Nephron (organoid): ENCODE results near the gene GARIN5A.
A peak's percentile ranks its signal among the peaks of the same experiment; 100 is the strongest.

Source experiments
- H3K27ac Mint-ChIP-seq, 3 experiments: 2 replicates each; pipeline ENCODE4 v1.8.0; 2020; ENCODE audit warnings: mixed read lengths in 3 of 3, mild to moderate bottlenecking in 2 of 3, moderate library complexity in 1 of 3
- H3K27me3 Mint-ChIP-seq: 2 replicates; pipeline ENCODE4 v1.8.0; 2021; ENCODE audit warnings: low read depth, mild to moderate bottlenecking, moderate library complexity, mixed read lengths
- H3K36me3 Mint-ChIP-seq: 2 replicates; pipeline ENCODE4 v1.8.0; 2020; ENCODE audit warnings: low read depth, mixed read lengths
- H3K4me1 Mint-ChIP-seq: 2 replicates; pipeline ENCODE4 v1.8.0; 2020; ENCODE audit warnings: mixed read lengths
- H3K4me3 Mint-ChIP-seq, 3 experiments: 2 replicates each; pipeline ENCODE4 v1.8.0; 2020; ENCODE audit warnings: mild to moderate bottlenecking in 3 of 3, mixed read lengths in 3 of 3, moderate library complexity in 2 of 3
- H3K9me3 Mint-ChIP-seq: 2 replicates; pipeline ENCODE4 v1.8.0; 2020; ENCODE audit warnings: mixed read lengths
- TF ChIP-seq, protein P1 (sequence below), 3 experiments: fragments of 200-600 bp; sonication (generic); IDR thresholded peaks; one replicate each; pipeline ENCODE4 v1.5.0; 2021; ENCODE audit warnings: antibody characterized with exemption in 3 of 3; ENCODE audit not compliant: unreplicated experiment in 3 of 3

Gene GARIN5A

DNA sequence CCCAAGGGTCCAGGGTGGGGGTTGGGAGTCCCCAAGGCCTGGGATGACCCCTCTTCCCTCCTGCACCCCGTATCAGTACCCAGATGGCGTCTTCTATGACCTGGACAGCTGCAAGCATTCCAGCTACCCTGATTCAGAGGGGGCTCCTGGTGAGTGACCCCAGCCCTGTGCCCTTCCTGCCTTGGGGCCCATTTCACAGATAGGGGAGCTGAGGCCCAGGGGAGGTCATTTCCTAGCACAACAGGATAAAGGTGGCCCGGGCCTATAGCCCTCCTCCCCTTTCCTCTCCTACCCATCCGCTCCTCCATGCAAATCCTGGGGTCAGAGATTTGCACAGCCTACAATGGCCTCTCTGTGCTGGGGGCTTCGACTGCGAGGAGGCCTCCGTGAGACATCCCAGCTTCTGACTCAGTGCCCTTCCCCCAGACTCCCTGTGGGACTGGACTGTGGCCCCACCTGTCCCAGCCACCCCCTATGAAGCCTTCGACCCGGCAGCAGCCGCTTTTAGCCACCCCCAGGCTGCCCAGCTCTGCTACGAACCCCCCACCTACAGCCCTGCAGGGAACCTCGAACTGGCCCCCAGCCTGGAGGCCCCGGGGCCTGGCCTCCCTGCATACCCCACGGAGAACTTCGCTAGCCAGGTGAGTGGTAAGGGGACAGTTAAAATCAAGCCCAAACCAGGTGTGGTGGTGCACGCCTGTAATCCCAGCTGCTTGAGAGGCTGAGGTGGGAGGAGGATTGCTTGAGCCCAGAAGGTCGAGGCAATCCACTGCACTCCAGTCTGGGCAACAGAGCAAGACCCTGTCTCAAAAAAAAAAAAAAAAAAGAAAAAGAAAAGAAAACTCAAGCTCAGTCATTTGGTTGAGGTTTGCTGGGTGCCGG, 54.0 kb downstream of the GARIN5A start:
- Mint-ChIP-seq H3K27me3 (peaks cover 38% of the 10 kb centered on the region), H3K27ac (no peak overlapping the region), H3K9me3 (no peaks in the 10 kb centered on the region), H3K4me1 (peaks cover 13% of the 10 kb centered on the region), H3K4me3 (no peak overlapping the region), H3K36me3 (no peaks in the 10 kb centered on the region)
- TF ChIP-seq, protein P1, sequence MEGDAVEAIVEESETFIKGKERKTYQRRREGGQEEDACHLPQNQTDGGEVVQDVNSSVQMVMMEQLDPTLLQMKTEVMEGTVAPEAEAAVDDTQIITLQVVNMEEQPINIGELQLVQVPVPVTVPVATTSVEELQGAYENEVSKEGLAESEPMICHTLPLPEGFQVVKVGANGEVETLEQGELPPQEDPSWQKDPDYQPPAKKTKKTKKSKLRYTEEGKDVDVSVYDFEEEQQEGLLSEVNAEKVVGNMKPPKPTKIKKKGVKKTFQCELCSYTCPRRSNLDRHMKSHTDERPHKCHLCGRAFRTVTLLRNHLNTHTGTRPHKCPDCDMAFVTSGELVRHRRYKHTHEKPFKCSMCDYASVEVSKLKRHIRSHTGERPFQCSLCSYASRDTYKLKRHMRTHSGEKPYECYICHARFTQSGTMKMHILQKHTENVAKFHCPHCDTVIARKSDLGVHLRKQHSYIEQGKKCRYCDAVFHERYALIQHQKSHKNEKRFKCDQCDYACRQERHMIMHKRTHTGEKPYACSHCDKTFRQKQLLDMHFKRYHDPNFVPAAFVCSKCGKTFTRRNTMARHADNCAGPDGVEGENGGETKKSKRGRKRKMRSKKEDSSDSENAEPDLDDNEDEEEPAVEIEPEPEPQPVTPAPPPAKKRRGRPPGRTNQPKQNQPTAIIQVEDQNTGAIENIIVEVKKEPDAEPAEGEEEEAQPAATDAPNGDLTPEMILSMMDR (IDR thresholded peaks at IDR 0.05; ENCODE audit: unreplicated experiment in 3 of 3) = no peak

DNA sequence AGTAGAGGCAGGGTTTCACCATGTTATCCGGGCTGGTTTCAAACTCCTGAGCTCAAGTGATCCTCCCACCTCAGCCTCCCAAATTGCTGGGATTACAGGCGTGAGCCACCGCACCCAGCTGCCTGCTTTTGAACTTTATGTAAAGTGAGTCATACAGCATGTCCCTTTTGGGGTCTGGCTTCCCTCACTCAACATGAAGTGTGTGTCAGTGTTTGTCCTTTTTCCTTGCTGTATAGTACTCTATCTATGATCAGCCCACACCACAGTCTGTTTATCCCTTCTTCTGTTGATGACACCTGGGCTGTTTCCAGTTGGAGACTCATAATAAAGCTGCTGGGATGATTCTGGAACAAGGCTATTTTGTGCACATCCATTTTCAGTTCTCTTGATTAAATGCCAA, 55.8 kb downstream of the GARIN5A start:
- TF ChIP-seq, protein P1 (IDR thresholded peaks at IDR 0.05; ENCODE audit: unreplicated experiment in 3 of 3) = no peak
- Mint-ChIP-seq H3K9me3 (no peaks in the 10 kb centered on the region), H3K36me3 (no peaks in the 10 kb centered on the region)

DNA sequence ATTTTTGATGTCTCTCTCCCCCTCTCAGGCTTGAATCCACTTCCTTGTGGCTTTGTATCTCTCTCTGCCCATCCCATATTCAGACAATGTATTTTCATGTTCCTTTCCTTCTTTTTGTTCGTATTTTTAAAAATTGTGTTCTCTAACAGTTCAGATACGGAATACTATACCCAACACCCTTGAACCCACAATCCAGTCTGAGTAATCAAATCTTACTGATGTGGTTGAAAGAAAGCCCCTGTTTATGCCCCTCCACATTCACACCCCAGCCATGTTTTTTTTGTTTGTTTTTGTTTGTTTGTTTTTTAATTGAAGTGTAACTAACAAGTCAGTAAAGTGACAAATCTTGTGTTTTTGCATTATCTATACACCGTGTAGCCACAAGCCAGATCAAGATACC, 56.5 kb downstream of the GARIN5A start:
- TF ChIP-seq, protein P1 (IDR thresholded peaks at IDR 0.05; ENCODE audit: unreplicated experiment in 3 of 3) = no peak

More for the DNA sequence above, 55.8 kb downstream of the GARIN5A start:
- H3K27me3 Mint-ChIP-seq = peaks cover 38% of the 10 kb centered on the region
- H3K4me1 Mint-ChIP-seq = peaks cover 13% of the 10 kb centered on the region
- H3K4me3 Mint-ChIP-seq = no peak overlapping the region
- no peak overlapping the region for H3K27ac Mint-ChIP-seq

DNA sequence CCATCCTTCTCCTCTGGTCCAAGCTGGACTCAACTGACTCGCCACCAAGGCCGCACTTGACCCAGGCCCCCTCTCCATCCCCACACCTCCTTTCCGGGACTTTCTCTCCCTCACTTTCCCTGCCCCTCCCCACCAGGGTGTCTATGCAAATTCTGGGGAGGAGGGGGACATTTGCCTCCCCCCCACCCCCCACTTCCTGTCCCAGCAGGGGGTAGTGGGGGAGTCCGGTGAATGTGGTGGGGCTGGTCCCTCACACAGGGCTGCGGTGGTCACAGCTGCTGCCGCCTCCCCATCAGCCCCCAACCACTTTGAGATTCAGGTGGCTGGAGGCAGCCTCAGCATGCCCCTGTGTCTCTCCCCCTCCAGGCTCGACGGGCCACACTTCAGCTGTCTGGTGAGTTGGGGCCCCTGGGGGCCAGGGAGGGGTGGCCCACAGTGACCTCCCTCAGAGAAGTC, 57.0 kb downstream of the GARIN5A start:
- peaks cover 13% of the 10 kb centered on the region for H3K4me1 Mint-ChIP-seq
- H3K27me3 Mint-ChIP-seq = peaks cover 38% of the 10 kb centered on the region
- H3K9me3 Mint-ChIP-seq = no peaks in the 10 kb centered on the region
- TF ChIP-seq, protein P1 (IDR thresholded peaks at IDR 0.05; ENCODE audit: unreplicated experiment in 3 of 3) = no peak
- peak overlapping the region in 1 of 3 experiments; percentile 28 for H3K4me3 Mint-ChIP-seq
- peaks cover 2% of the 10 kb centered on the region for H3K36me3 Mint-ChIP-seq
- no peak overlapping the region for H3K27ac Mint-ChIP-seq

More for the DNA sequence above, 56.5 kb downstream of the GARIN5A start:
- Mint-ChIP-seq H3K27ac (no peak overlapping the region), H3K36me3 (no peaks in the 10 kb centered on the region), H3K4me1 (peaks cover 13% of the 10 kb centered on the region), H3K9me3 (no peaks in the 10 kb centered on the region), H3K4me3 (no peak overlapping the region), H3K27me3 (peaks cover 38% of the 10 kb centered on the region)

DNA sequence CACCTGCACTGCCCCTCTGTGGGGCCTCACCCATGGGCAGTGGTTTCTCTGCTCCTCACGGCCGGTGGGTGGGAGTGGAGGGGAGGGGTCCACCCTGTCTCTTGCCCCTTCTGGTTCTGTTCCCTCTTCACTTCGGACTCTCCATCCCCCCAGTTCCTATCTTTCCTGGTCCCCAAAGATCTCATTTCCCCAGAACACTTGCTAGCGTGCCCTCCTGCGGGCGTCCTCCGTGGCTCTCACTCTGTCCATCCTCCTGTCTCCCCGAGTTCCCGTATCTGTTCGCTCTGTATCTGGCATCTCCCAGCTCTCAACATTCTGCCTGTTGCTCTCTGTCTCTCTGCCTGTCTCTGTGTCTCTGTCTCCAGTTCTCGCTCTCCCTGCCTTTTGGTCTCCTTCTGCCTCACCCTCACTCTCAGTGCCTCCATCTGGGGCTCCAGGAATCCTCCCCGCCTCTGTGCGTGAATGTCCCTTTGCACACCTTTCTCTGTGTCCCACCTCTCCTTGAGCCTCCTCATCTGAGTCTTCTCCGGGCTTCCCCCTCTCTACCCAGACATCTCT, 57.5 kb downstream of the GARIN5A start:
- no peak overlapping the region for H3K27ac Mint-ChIP-seq
- peaks cover 13% of the 10 kb centered on the region for H3K4me1 Mint-ChIP-seq
- peaks cover 38% of the 10 kb centered on the region for H3K27me3 Mint-ChIP-seq
- H3K4me3 Mint-ChIP-seq = peak overlapping the region; percentile 9 to 28 (median 24)
- H3K36me3 Mint-ChIP-seq = peaks cover 5% of the 10 kb centered on the region
- TF ChIP-seq, protein P1 (IDR thresholded peaks at IDR 0.05; ENCODE audit: unreplicated experiment in 3 of 3) = no peak
- H3K9me3 Mint-ChIP-seq = no peaks in the 10 kb centered on the region
